BJ (cell line): Measurements from ENCODE around the gene TMSB4X. TPM values are rescaled to one million over a fixed set of nuclear protein-coding genes. Genes with fewer than 3 reads are reported as not detected.

Experiments
- CTCF ChIA-PET: fragments of 350-600 bp; formaldehyde crosslinking; extraction: SDS; loops from one replicate; lab custom pipeline; 2021; ENCODE audit warnings: antibody characterized with exemption, inconsistent platforms; lab: Yijun Ruan, JAX
- POLR2A ChIA-PET: fragments of 300-600 bp; sonication (Branson Sonifier 250); formaldehyde crosslinking; extraction: SDS; loops from one replicate; lab custom pipeline; 2021; ENCODE audit warnings: antibody characterized with exemption; lab: Charles Lee
- DNase-seq: peaks from one replicate; pipeline ENCODE4 v3.0.0-alpha.2; 2011; ENCODE audit warnings: low read depth
- H3K27me3 ChIP-seq: 2 replicates; pipeline ENCODE4 v1.6.0; 2011; ENCODE audit warnings: low read length; ENCODE audit not compliant: control insufficient read depth, insufficient read depth
- H3K36me3 ChIP-seq: 2 replicates; pipeline ENCODE4 v1.5.1; 2011; ENCODE audit warnings: low read length; ENCODE audit not compliant: control insufficient read depth, insufficient read depth
- H3K4me3 ChIP-seq: 2 replicates; pipeline ENCODE4 v1.5.1; 2011; ENCODE audit warnings: low read depth, mild to moderate bottlenecking, control low read depth, low read length
- polyA plus RNA-seq: library from polyadenylated mRNA; depleted of rRNA; stranded (reverse); fragments of >200 nt; gene quantifications from 2 replicates; pipeline ENCODE4 v1.2.3, GENCODE V29; 2011
- TF ChIP-seq, protein P1 (sequence below): IDR thresholded peaks from 2 replicates; pipeline ENCODE4 v1.5.1; 2011; ENCODE audit warnings: low read depth, mild to moderate bottlenecking, control low read depth, inconsistent platforms, low read length, moderate library complexity; ENCODE audit not compliant: insufficient read depth

TMSB4X gene
- polyA plus RNA-seq, 1 experiment = 2,469 TPM

GRCh38 chrX:12972878-12973560 lies 1.9 kb upstream of the TMSB4X start:
- no peak for DNase-seq
- no peak overlapping the region for H3K4me3 ChIP-seq
- H3K27me3 ChIP-seq = no peaks in the 10 kb centered on the region
- CTCF ChIA-PET = no interaction called here
- POLR2A ChIA-PET = no interaction called here
- no peaks in the 10 kb centered on the region; the same call in 1 of the 2 replicates for H3K36me3 ChIP-seq
- TF ChIP-seq, protein P1, sequence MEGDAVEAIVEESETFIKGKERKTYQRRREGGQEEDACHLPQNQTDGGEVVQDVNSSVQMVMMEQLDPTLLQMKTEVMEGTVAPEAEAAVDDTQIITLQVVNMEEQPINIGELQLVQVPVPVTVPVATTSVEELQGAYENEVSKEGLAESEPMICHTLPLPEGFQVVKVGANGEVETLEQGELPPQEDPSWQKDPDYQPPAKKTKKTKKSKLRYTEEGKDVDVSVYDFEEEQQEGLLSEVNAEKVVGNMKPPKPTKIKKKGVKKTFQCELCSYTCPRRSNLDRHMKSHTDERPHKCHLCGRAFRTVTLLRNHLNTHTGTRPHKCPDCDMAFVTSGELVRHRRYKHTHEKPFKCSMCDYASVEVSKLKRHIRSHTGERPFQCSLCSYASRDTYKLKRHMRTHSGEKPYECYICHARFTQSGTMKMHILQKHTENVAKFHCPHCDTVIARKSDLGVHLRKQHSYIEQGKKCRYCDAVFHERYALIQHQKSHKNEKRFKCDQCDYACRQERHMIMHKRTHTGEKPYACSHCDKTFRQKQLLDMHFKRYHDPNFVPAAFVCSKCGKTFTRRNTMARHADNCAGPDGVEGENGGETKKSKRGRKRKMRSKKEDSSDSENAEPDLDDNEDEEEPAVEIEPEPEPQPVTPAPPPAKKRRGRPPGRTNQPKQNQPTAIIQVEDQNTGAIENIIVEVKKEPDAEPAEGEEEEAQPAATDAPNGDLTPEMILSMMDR = no peak

- Histone ChIP-seq H3K27me3 (no peaks in the 10 kb centered on the region), H3K36me3 (no peaks in the 10 kb centered on the region; the same call in 1 of the 2 replicates), H3K4me3 (no peak overlapping the region; the same call in 1 of the 2 replicates)
- no peak for DNase-seq
- TF ChIP-seq, protein P1 = no peak
- CTCF ChIA-PET = no interaction called here
- POLR2A ChIA-PET = no interaction called here
These were observed 1.2 kb upstream of the TMSB4X start for GRCh38 chrX:12973561-12974304.

DNA sequence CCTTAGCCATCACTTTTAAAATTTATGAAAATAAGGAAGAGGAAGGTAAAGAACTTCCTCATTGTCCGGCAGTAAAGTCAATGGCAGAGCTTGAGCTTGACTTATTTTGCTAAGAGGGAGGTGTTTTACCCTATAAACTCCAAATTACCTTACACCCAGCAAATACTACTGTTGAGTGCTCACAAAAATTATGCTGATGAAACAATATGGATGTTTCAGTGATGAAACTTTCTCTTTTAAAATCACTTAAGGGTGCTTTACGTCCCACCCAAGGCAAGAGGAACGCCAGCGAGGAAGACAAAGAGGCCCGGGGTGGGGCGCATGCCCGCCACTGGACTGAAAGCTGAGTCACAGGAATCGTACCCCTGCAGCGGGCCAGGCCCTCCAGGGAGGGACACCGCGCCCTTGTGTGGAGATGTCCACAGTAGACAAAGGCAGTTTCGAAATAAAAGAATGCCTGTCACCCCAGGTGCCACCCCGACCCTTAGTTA lies 560 bp upstream of the TMSB4X start:
- H3K27me3 ChIP-seq = no peaks in the 10 kb centered on the region
- no peak for DNase-seq
- ChIA-PET POLR2A (interaction anchor here (0.6 kb wide), 2 partner anchors 28 to 74 kb away, joined by 3 to 10 read pairs; no protein-coding TSS in a partner anchor), CTCF (interaction anchor here (1.3 kb wide), 1 partner anchor 514 kb away, joined by 7 read pairs; no protein-coding TSS in a partner anchor)
- H3K4me3 ChIP-seq = peak overlapping the region; percentile 87
- H3K36me3 ChIP-seq = no peaks in the 10 kb centered on the region; the same call in 1 of the 2 replicates
- TF ChIP-seq, protein P1 = no peak

GRCh38 chrX:12975670-12975965 lies 708 bp downstream of the TMSB4X start:
- ChIA-PET CTCF (interaction anchor here (1.3 kb wide), 1 partner anchor 512 kb away, joined by 7 read pairs; no protein-coding TSS in a partner anchor), POLR2A (interaction anchor here (0.5 to 1.2 kb wide), 6 partner anchors 185 to 512 kb away, joined by 3 to 12 read pairs (median 9); no protein-coding TSS in a partner anchor)
- no peak for DNase-seq
- Histone ChIP-seq H3K27me3 (no peaks in the 10 kb centered on the region), H3K36me3 (no peaks in the 10 kb centered on the region; the same call in 1 of the 2 replicates), H3K4me3 (peak overlapping the region; percentile 87)
- TF ChIP-seq, protein P1 = no peak
